Measurements from ENCODE around the gene KIF2A. TPM values are rescaled to one million over a fixed set of nuclear protein-coding genes. Genes with fewer than 3 reads are reported as not detected.

Gene KIF2A
- total and polyA plus RNA-seq, 2 of the 4 experiments (the other 2 are of a cell fraction) = 23.6 to 37.3 TPM

GRCh38 chr5:62306896-62307689 is 1.1 kb downstream of the KIF2A start:
- no peaks in the 10 kb centered on the region for H3K9me3 ChIP-seq (ENCODE audit: control insufficient read depth, insufficient read depth, low read length)
- H3K9me1 ChIP-seq (ENCODE audit: insufficient read depth, low read length) = peaks cover 14% of the 10 kb centered on the region
- peak overlapping the region; percentile 91 for H3K27ac ChIP-seq (ENCODE audit: insufficient read depth, low read length)
- H4K8ac ChIP-seq (ENCODE audit: low read depth in 2 of 2, low read length in 2 of 2) = peak overlapping the region in 1 of 2 experiments; percentile 71; a peak in 2 of 4 replicates
- ChIA-PET POLR2A (ENCODE audit: unreplicated experiment) (no interaction called here), CTCF (no interaction called here)
- DNase-seq (peak; percentile 35), ATAC-seq (ENCODE audit: low read depth) (peak; percentile 3)
- 0% methylated on average over 8 of the region's 33 CpGs; no CpG with 5 or more reads in 1 of the 2 experiments for WGBS, 2 experiments (ENCODE audit: extremely low coverage in 2 of 2, insufficient read length in 1 of 2)
- dilution Hi-C loops (cut with HindIII; ENCODE audit: low sequenced_read_pairs, unreplicated experiment) = no loop called here
- H4K5ac ChIP-seq (ENCODE audit: low read depth, low read length) = no peak overlapping the region
- H3K56ac ChIP-seq (ENCODE audit: extremely low read depth, insufficient read depth, low read length) = peak overlapping the region; percentile 92
- H3K79me1 ChIP-seq (ENCODE audit: low read depth in 1 of 2, low read length in 2 of 2) = peaks cover 0 to 46% of the 10 kb centered on the region in 2 experiments; a peak in 2 of 4 replicates
- peak overlapping the region; percentile 85 for H2BK5ac ChIP-seq (ENCODE audit: low read depth, low read length, poor library complexity, severe bottlenecking)
- peak overlapping the region; percentile 38; the same call in 1 of the 2 replicates for H4K91ac ChIP-seq (ENCODE audit: insufficient read depth, low read depth, low read length)
- H2AFZ ChIP-seq (replicated peaks; ENCODE audit: low read length, poor library complexity) = peak overlapping the region; percentile 99
- H3K4ac ChIP-seq (ENCODE audit: low read depth, low read length) = peak overlapping the region; percentile 66
- H2AK9ac ChIP-seq (replicated peaks; ENCODE audit: low read depth, low read length, poor library complexity) = peak overlapping the region; percentile 93
- peak overlapping the region; percentile 81 for H3K14ac ChIP-seq (replicated peaks; ENCODE audit: low read depth, low read length)
- peak overlapping the region; percentile 97 for H3K23ac ChIP-seq (ENCODE audit: low read depth, low read length)
- peaks cover 45% of the 10 kb centered on the region for H4K20me1 ChIP-seq (ENCODE audit: insufficient read depth, low read length)
- TSS peak; percentile 18 for BruUV-seq (replicated peaks)
- intact Hi-C loops (cut with micrococcal nuclease) = loop anchor here (1.0 kb wide), 1 partner anchor 47 kb away; no protein-coding TSS in a partner anchor
- peak overlapping the region; percentile 86 for H3K4me2 ChIP-seq (ENCODE audit: low read depth, low read length)
- H2AK5ac ChIP-seq (ENCODE audit: low read depth, low read length) = peak overlapping the region; percentile 60
- no peaks in the 10 kb centered on the region; the same call in 1 of the 2 replicates for H3K36me3 ChIP-seq (ENCODE audit: control insufficient read depth, insufficient read depth, low read length)
- H2BK120ac ChIP-seq (ENCODE audit: low read depth, low read length) = no peak overlapping the region
- no peak overlapping the region for H2BK20ac ChIP-seq (ENCODE audit: low read depth, low read length)
- H3K18ac ChIP-seq (ENCODE audit: low read depth, low read length) = no peak overlapping the region
- in situ Hi-C loops (cut with MboI; ENCODE audit: low sequenced_read_pairs) = no loop called here
- H3K4me1 ChIP-seq (ENCODE audit: control insufficient read depth, insufficient read depth, low read length) = 0 out of 2 replicates have a peak, but pooled peaks cover 2% of the 10 kb centered on the region
- H3K4me3 ChIP-seq (ENCODE audit: insufficient read depth, low read depth, low read length) = peak overlapping the region; percentile 98
- H2BK15ac ChIP-seq (ENCODE audit: low read depth, low read length) = no peak overlapping the region; the same call in 2 of the 3 replicates
- H3K27me3 ChIP-seq (ENCODE audit: control insufficient read depth, insufficient read depth, low read length) = no peaks in the 10 kb centered on the region
- peak overlapping the region; percentile 73 for H3K9ac ChIP-seq (ENCODE audit: low read depth, low read length)
- TF ChIP-seq CEBPB (IDR thresholded peaks at IDR 0.05; ENCODE audit: low read depth, low read length) (no peak), ELK1 (IDR thresholded peaks at IDR 0.05; ENCODE audit: borderline replicate concordance, low read depth, low read length) (no peak), BHLHE40 (IDR thresholded peaks at IDR 0.05; ENCODE audit: low read depth, low read length) (no peak), RAD21 (IDR thresholded peaks at IDR 0.05; ENCODE audit: low read length) (no peak), CTCF (conservative IDR thresholded peaks at IDR 0.05; ENCODE audit: low read depth, low read length) (no peak), RFX5 (IDR thresholded peaks at IDR 0.05; ENCODE audit: low read depth, low read length) (no peak), MXI1 (IDR thresholded peaks at IDR 0.05; ENCODE audit: borderline replicate concordance, low read depth, low read length) (no peak), SMC3 (IDR thresholded peaks at IDR 0.05; ENCODE audit: low read depth, low read length) (no peak), NFE2L2 (IDR thresholded peaks at IDR 0.05; ENCODE audit: low read depth, low read length) (no peak), CHD1 (IDR thresholded peaks at IDR 0.05; ENCODE audit: low read depth, low read length) (no peak), FOS (IDR thresholded peaks at IDR 0.05; ENCODE audit: low read depth, low read length) (no peak), RCOR1 (IDR thresholded peaks at IDR 0.05; ENCODE audit: insufficient replicate concordance, low read length) (no peak), USF2 (IDR thresholded peaks at IDR 0.05; ENCODE audit: low read depth, low read length) (no peak), MAFK (IDR thresholded peaks at IDR 0.05; ENCODE audit: low read depth, low read length) (no peak)

Data from IMR-90 (cell line).